Mucosa of stomach (tissue), 1 donor: ENCODE data around the gene PCNX3.

Source experiments
- H3K27me3 ChIP-seq: one replicate; pipeline ENCODE4 v1.7.0; 2013; ENCODE audit warnings: mild to moderate bottlenecking, low read length; ENCODE audit not compliant: control insufficient read depth, insufficient read depth
- H3K36me3 ChIP-seq: one replicate; pipeline ENCODE4 v1.7.0; 2013; ENCODE audit warnings: low read length; ENCODE audit not compliant: control insufficient read depth, insufficient read depth
- H3K4me1 ChIP-seq: one replicate; pipeline ENCODE4 v1.7.0; 2013; ENCODE audit warnings: mild to moderate bottlenecking, low read length; ENCODE audit not compliant: control insufficient read depth, insufficient read depth
- H3K4me3 ChIP-seq: one replicate; pipeline ENCODE4 v1.7.0; 2013; ENCODE audit warnings: low read length
- H3K9ac ChIP-seq: one replicate; pipeline ENCODE4 v1.7.0; 2013; ENCODE audit warnings: mild to moderate bottlenecking, low read length, moderate library complexity
- H3K9me3 ChIP-seq: one replicate; pipeline ENCODE4 v1.7.0; 2013; ENCODE audit warnings: mild to moderate bottlenecking, low read length, moderate library complexity; ENCODE audit not compliant: control insufficient read depth
- donor health status: Pancreatic carcinoma.

Gene PCNX3

DNA sequence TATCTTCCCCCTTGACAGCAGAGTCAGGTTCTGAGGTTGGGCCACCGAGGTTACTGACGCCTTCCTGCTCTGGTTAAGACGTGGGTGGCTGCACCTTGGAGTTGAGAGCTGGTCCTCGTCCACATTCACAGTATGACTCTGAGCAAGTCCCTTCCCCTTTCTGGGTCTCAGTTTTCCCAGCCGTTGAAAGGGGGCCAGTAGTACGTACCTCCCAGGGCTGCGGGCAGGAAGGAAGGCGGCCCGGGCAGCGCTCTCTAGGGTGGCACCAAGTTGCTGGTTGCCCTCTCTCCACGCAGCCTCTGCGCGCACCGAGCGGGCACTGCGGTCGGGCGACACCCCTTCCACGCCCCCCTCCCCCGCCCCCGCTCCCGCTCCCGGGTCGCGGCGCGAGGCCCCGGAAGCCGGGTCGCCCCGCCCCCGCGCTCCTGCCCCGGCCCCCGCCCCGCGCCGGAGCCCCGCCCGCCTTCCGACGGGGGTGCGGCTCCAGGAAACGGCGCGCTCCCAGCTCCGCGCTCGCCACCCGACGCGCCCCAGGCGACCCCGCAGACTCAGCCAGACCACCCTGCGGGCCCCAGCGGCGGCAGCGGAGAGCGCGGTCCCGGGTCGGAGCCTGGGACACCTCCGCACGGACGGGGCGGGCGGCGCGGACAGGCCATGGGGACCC lies 39.9 kb upstream of the PCNX3 start, which contains the start of gene EHBP1L1:
Gene EHBP1L1 (plus strand): TSS at position 486 of the 664 bp plus-strand sequence. CDS start 250 bp downstream, outside the sequence.
- Histone ChIP-seq H3K9me3 (no peaks in the 10 kb centered on the region), H3K27me3 (no peaks in the 10 kb centered on the region), H3K4me3 (peak within 1 kb of the TSS; percentile 89), H3K9ac (peak within 1 kb of the TSS; percentile 79), H3K36me3 (peaks cover 6% of the 10 kb centered on the region), H3K4me1 (peaks cover 72% of the 10 kb centered on the region)

DNA sequence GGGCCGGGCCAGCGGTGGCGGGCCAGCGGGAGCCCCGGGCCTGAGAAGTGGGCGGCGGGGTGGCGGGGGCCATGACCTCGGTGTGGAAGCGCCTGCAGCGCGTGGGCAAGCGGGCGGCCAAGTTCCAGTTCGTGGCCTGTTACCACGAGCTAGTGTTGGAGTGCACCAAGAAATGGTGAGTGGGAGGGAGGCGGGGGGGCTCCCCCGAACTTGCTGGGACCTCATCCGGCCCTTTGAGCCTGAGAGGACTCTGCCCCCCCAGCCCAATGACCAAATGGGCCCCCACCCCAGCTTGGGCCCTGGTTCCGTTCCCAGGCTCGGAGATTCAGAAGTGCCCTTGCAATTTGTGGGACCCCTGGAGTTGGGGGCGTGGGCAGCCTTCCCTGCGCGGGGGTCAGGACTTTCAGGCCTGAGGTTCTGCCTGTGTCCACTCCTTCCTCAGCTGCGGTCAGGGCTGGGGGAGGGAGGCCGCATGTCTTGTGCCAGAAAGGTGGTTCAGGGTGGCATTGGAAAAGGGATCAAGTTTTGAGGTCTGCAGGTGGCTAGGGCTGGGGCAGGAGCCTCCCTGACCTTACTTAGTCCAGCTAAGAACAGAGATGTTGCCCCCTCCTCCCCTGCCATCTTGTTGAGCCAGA lies 39.2 kb upstream of the PCNX3 start:
- Histone ChIP-seq H3K36me3 (peaks cover 12% of the 10 kb centered on the region), H3K4me3 (peak overlapping the region; percentile 89), H3K9ac (peak overlapping the region; percentile 79), H3K27me3 (no peaks in the 10 kb centered on the region), H3K4me1 (peaks cover 67% of the 10 kb centered on the region), H3K9me3 (no peaks in the 10 kb centered on the region)

DNA sequence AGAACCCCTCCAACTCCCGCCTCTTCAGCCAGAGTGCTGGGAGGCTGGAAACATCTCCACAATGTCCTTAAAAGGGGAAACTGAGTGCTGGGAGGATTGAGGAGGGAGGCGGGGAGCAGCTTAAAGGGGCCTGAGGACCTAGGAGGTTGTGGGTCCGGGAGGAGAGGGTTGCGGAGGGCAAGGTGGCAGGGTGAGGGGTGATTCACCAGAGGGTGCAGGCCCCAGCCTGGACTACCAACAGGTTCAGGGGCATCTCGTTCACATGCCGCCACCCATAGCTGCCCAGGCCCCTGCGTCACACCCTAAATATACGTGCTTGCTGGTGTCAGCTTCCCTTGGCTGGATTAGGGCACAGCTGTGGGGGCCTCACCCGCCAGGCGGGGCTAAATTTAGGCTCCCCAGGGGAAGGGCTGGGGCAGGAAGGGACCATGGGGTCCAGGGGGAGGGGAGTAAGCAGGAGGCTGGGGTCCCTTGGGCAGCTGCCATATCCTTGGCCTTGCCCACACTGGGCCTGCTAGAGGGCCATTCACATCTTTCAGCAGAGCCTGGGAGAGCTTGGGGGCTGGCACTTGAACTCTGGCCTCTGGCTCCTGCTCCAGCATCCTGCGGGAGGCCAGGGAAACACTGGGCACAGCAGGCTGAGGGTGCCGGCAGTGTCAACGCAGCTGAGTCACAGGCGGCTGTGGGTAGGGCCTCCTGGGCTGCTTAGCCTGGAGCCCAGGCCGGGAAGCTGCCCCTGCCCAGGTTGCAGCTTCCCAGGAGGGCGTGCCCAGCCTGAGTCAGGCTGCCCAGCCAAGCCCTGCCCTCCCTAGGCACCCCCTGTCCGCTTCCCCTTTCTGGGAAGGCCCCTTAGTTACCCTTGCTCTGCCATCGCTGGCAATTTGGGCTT lies 38.5 kb upstream of the PCNX3 start:
- Histone ChIP-seq H3K4me3 (peak overlapping the region; percentile 89), H3K27me3 (no peaks in the 10 kb centered on the region), H3K36me3 (peaks cover 13% of the 10 kb centered on the region), H3K9me3 (no peaks in the 10 kb centered on the region), H3K4me1 (peaks cover 59% of the 10 kb centered on the region), H3K9ac (peak overlapping the region; percentile 79)

DNA sequence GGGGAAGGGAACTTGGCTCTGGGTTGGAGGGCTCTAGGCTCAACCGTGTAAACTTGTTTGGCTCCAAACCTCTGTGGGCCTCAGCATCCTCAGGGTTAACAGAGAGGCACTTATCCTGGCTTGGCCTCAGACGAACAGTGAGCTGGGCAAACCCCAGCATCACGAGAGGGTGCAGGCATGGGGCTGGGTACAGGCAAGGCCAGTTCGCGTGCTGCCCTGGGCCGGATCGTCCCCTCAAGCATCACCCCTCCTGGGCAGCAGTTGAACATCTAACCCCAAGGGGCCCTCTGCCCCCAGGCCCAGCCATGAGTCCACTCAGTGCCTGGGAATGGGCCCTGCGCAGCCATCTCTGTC lies 37.8 kb upstream of the PCNX3 start:
- peak overlapping the region; percentile 41 for H3K4me3 ChIP-seq
- peaks cover 13% of the 10 kb centered on the region for H3K36me3 ChIP-seq
- peak overlapping the region; percentile 79 for H3K9ac ChIP-seq
- H3K4me1 ChIP-seq = peaks cover 58% of the 10 kb centered on the region
- no peaks in the 10 kb centered on the region for H3K9me3 ChIP-seq
- no peaks in the 10 kb centered on the region for H3K27me3 ChIP-seq

DNA sequence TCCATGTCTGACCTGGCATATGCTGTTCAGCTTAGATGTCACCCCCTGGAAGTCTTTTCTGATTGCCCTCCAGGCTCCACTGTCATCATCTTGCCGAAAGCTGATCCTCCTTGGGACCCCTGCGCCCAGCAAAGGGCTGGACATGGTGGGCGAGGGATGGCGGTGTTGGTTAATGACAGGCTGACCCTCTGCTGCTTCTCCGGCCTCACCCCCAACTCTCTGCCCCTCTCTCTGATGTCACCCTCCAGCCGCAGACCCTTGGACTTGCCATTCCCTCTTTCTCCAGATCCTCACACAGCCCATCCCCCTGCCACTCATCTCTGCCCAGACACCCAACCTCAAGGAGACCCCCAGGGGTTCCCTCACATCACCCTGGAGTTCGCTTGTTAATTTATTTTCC lies 37.4 kb upstream of the PCNX3 start:
- Histone ChIP-seq H3K9me3 (no peaks in the 10 kb centered on the region), H3K4me3 (peak overlapping the region; percentile 41), H3K9ac (peak overlapping the region; percentile 79), H3K36me3 (peaks cover 13% of the 10 kb centered on the region), H3K27me3 (no peaks in the 10 kb centered on the region), H3K4me1 (peaks cover 55% of the 10 kb centered on the region)

DNA sequence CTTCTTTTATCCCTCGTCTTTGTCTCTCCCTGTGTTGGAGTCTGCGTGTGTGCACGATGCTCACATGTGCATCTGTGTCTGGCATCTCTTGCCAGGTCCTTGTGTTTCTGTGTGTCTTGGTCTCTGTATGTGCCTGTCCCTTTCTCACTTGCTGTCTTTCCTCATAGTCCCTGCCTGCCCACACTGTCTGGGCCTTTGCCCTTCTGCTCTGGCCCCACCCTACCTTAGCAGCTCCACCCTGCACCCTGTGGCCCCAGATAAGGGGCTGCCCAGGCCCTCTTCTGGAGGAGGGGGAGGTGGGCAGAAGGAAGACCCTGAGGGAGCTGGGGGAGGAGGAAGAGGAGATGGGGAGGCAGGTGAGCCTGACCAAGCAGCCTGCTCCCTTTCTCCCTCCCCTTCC lies 36.9 kb upstream of the PCNX3 start:
- Histone ChIP-seq H3K9ac (peak overlapping the region; percentile 18), H3K4me3 (no peak overlapping the region), H3K4me1 (peaks cover 50% of the 10 kb centered on the region)

DNA sequence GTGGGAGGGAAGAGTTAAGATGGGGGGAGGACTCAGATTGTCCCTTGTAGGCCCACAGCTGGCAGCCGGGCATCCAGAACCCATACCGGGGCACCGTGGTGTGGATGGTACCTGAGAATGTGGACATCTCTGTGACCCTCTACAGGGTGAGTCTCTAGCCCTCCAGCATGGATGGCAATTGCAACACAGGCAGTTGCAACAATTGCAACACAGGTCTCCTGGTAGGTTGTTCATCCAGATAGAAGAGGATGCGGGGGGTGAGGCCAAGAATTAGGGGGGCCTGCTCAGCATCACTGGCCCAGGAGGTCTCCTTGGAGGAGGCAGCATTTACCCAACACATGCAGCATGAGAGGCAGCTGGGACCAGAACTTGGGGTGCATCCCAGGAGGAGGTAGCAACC lies 36.3 kb upstream of the PCNX3 start:
- Histone ChIP-seq H3K9me3 (no peaks in the 10 kb centered on the region), H3K9ac (no peak overlapping the region), H3K27me3 (no peaks in the 10 kb centered on the region), H3K4me1 (peaks cover 51% of the 10 kb centered on the region), H3K36me3 (peaks cover 18% of the 10 kb centered on the region), H3K4me3 (no peak overlapping the region)

More for the DNA sequence above, 36.9 kb upstream of the PCNX3 start:
- no peaks in the 10 kb centered on the region for H3K27me3 ChIP-seq
- H3K36me3 ChIP-seq = peaks cover 16% of the 10 kb centered on the region
- no peaks in the 10 kb centered on the region for H3K9me3 ChIP-seq

DNA sequence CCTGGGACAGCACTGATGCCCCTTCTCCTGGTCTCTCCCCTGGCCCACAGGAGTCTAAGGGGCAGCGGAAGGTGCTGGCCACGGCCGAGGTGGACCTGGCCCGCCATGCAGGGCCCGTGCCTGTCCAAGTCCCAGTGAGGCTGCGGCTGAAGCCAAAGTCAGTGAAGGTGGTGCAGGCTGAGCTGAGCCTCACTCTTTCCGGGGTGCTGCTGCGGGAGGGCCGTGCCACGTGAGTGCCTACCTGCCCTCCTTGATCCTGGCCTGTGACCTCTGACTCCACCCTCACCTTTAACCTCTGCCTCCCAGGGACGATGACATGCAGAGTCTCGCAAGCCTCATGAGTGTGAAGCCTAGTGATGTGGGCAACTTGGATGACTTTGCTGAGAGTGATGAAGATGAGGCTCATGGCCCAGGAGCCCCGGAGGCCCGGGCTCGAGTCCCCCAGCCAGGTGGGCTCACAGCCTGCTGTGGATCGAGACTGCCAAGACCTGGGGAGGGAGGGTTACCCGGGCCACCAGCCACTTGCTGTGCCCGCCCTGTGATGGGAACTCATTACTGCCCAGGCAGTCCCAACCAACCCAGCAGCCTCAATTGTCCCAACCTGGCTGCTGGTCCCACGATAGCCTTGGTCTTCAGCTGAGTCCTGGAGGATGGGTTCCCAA lies 35.4 kb upstream of the PCNX3 start:
- Histone ChIP-seq H3K36me3 (peaks cover 18% of the 10 kb centered on the region), H3K27me3 (no peaks in the 10 kb centered on the region), H3K4me1 (peaks cover 45% of the 10 kb centered on the region)

DNA sequence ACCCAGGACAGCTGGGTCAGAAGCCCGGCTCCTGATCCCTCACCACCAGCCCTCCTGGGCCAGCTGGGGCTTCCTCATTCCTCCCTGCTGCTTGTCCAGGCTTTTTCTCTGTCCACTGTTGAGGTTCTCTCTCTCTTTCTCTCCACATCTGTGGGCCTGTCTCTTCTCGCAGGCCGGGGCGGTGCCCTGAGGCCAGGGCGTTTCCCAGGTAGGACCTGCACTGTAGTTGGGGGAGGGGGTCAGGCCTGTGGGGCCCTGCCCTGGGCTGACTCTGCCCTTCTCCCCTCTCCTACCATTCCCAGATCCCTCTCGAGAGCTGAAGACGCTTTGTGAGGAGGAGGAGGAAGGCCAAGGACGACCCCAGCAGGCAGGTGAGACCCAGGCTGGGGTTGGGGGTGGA lies 34.8 kb upstream of the PCNX3 start:
- H3K4me1 ChIP-seq = peaks cover 40% of the 10 kb centered on the region
- H3K27me3 ChIP-seq = no peaks in the 10 kb centered on the region
- no peak overlapping the region for H3K9ac ChIP-seq
- H3K36me3 ChIP-seq = peaks cover 18% of the 10 kb centered on the region
- H3K9me3 ChIP-seq = no peaks in the 10 kb centered on the region
- no peak overlapping the region for H3K4me3 ChIP-seq

More for the DNA sequence above, 35.4 kb upstream of the PCNX3 start:
- Histone ChIP-seq H3K9me3 (no peaks in the 10 kb centered on the region), H3K4me3 (no peak overlapping the region), H3K9ac (no peak overlapping the region)

DNA sequence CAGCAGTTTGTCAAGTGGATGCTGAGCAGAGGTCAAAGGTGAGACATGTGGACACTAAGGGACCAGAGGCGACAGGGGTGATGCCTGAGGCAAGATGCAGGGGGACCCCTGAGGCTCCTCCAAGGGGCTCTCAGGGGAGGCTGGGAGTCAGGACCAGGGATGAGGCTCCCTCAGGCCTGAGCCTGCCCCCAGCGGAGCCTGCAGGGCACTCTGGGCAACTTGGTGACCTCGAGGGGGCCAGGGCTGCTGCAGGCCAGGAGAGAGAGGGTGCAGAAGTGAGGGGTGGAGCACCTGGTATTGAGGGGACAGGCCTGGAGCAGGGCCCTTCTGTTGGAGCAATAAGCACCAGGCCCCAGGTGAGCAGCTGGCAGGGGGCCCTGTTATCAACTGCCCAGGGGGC lies 33.6 kb upstream of the PCNX3 start:
- peaks cover 18% of the 10 kb centered on the region for H3K36me3 ChIP-seq
- no peak overlapping the region for H3K9ac ChIP-seq
- H3K4me1 ChIP-seq = peaks cover 33% of the 10 kb centered on the region
- H3K4me3 ChIP-seq = no peak overlapping the region
- no peaks in the 10 kb centered on the region for H3K27me3 ChIP-seq
- no peaks in the 10 kb centered on the region for H3K9me3 ChIP-seq

DNA sequence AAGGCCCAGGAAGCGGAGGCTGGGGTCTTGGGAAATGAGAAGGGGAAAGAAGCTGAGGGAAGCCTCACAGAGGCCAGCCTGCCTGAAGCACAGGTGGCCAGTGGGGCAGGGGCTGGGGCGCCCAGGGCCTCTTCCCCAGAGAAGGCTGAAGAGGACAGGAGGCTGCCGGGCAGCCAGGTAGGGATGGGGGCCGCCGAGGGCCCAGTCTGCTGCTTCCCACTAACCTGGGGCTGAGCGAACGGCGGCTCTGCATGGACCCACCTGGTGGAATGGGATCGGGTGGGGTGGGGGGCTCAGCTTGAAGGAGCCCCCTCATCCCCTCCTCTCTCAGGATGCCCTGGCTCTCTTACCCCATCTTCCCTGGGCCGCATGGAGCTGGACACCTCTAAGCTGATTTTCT lies 32.0 kb upstream of the PCNX3 start:
- no peaks in the 10 kb centered on the region for H3K27me3 ChIP-seq
- H3K36me3 ChIP-seq = peaks cover 18% of the 10 kb centered on the region
- H3K4me3 ChIP-seq = no peak overlapping the region
- no peak overlapping the region for H3K9ac ChIP-seq
- H3K4me1 ChIP-seq = peaks cover 30% of the 10 kb centered on the region
- no peaks in the 10 kb centered on the region for H3K9me3 ChIP-seq
